Measurements from ENCODE around the gene ARL13B. TPM values are rescaled to one million over a fixed set of nuclear protein-coding genes. Genes with fewer than 3 reads are reported as not detected.
"Not testable (repeated sequence)": the region's sequence is repeated elsewhere in the genome, so short reads cannot be mapped to it uniquely, and the experiment has no call there.

Gene ARL13B
- polyA plus RNA-seq, 1 experiment, result 6.3 TPM

- Histone ChIP-seq H3K27me3 (ENCODE audit: control insufficient read depth, insufficient read depth, low read length) (no peaks in the 10 kb centered on the region), H3K27ac (ENCODE audit: low read depth, low read length) (no peak overlapping the region), H3K4me3 (ENCODE audit: low read depth, low read length) (no peak overlapping the region), H3K9me3 (ENCODE audit: control insufficient read depth, insufficient read depth, low read length) (no peaks in the 10 kb centered on the region)
- no peak for TF ChIP-seq CTCF (IDR thresholded peaks at IDR 0.05; ENCODE audit: low read depth, low read length)
- ChIA-PET CTCF (interaction anchor here (0.6 to 5.0 kb wide), 22 partner anchors 11 to 607 kb away, joined by 3 to 145 read pairs (median 6); partner anchors contain the start of gene ARL13B), POLR2A (no interaction called here)
- DNase-seq (ENCODE audit: low read depth, low spot score), result no peak
These were observed 90.5 kb downstream of the ARL13B start for GRCh38 chr3:94070341-94070911.

GRCh38 chr3:94071713-94072284, 91.8 kb downstream of the ARL13B start:
- Histone ChIP-seq H3K9me3 (ENCODE audit: control insufficient read depth, insufficient read depth, low read length) (no peaks in the 10 kb centered on the region), H3K27ac (ENCODE audit: low read depth, low read length) (no peak overlapping the region), H3K27me3 (ENCODE audit: control insufficient read depth, insufficient read depth, low read length) (no peaks in the 10 kb centered on the region), H3K4me3 (ENCODE audit: low read depth, low read length) (no peak overlapping the region)
- ChIA-PET POLR2A (no interaction called here), CTCF (interaction anchor here (0.8 to 5.0 kb wide), 2 partner anchors 33 to 67 kb away, joined by 5 to 145 read pairs; no protein-coding TSS in a partner anchor)
- DNase-seq (ENCODE audit: low read depth, low spot score), result no peak
- no peak for TF ChIP-seq CTCF (IDR thresholded peaks at IDR 0.05; ENCODE audit: low read depth, low read length)

GRCh38 chr3:94076055-94076454, 96.1 kb downstream of the ARL13B start:
- no peak for TF ChIP-seq CTCF (IDR thresholded peaks at IDR 0.05; ENCODE audit: low read depth, low read length)
- no peak overlapping the region for H3K4me3 ChIP-seq (ENCODE audit: low read depth, low read length)
- ChIA-PET CTCF (no interaction called here), POLR2A (no interaction called here)
- no peaks in the 10 kb centered on the region for H3K27me3 ChIP-seq (ENCODE audit: control insufficient read depth, insufficient read depth, low read length)
- no peaks in the 10 kb centered on the region for H3K9me3 ChIP-seq (ENCODE audit: control insufficient read depth, insufficient read depth, low read length)
- peak; percentile 10 for DNase-seq (ENCODE audit: low read depth, low spot score)
- H3K27ac ChIP-seq (ENCODE audit: low read depth, low read length), result no peak overlapping the region

GRCh38 chr3:94080552-94080951, 100.6 kb downstream of the ARL13B start:
- DNase-seq (ENCODE audit: low read depth, low spot score); POLR2A ChIA-PET; H3K9me3 ChIP-seq (ENCODE audit: control insufficient read depth, insufficient read depth, low read length); H3K4me3 ChIP-seq (ENCODE audit: low read depth, low read length); H3K27me3 ChIP-seq (ENCODE audit: control insufficient read depth, insufficient read depth, low read length); H3K27ac ChIP-seq (ENCODE audit: low read depth, low read length); CTCF ChIA-PET: not testable (repeated sequence)

GRCh38 chr3:94081884-94082283, 101.9 kb downstream of the ARL13B start:
- no peak for DNase-seq (ENCODE audit: low read depth, low spot score)
- POLR2A ChIA-PET, result no interaction called here
- H3K27me3 ChIP-seq (ENCODE audit: control insufficient read depth, insufficient read depth, low read length), result no peaks in the 10 kb centered on the region
- CTCF ChIA-PET, result interaction anchor here (1.6 kb wide), 1 partner anchor 12 kb away, joined by 11 read pairs; no protein-coding TSS in a partner anchor
- H3K27ac ChIP-seq (ENCODE audit: low read depth, low read length), result no peak overlapping the region
- no peaks in the 10 kb centered on the region for H3K9me3 ChIP-seq (ENCODE audit: control insufficient read depth, insufficient read depth, low read length)
- no peak for TF ChIP-seq CTCF (IDR thresholded peaks at IDR 0.05; ENCODE audit: low read depth, low read length)
- H3K4me3 ChIP-seq (ENCODE audit: low read depth, low read length), result no peak overlapping the region

All from AG04450 (cell line).